HG02678 (cell line): ENCODE results near the gene CPSF4.
"Not testable (repeated sequence)": the region's sequence is repeated elsewhere in the genome, so short reads cannot be mapped to it uniquely, and the experiment has no call there.

Experiments
- ATAC-seq: cut with Tn5 transposase; IDR thresholded peaks from one replicate; pipeline ENCODE4 v1.9.1; 2021; ENCODE audit warnings: mild to moderate bottlenecking, moderate library complexity; ENCODE audit not compliant: unreplicated experiment

CPSF4 gene

GRCh38 chr7:99485094-99485493 lies 46.4 kb downstream of the CPSF4 start:
- no peak for ATAC-seq

GRCh38 chr7:99489235-99489634 lies 50.5 kb downstream of the CPSF4 start:
- no peak for ATAC-seq

DNA sequence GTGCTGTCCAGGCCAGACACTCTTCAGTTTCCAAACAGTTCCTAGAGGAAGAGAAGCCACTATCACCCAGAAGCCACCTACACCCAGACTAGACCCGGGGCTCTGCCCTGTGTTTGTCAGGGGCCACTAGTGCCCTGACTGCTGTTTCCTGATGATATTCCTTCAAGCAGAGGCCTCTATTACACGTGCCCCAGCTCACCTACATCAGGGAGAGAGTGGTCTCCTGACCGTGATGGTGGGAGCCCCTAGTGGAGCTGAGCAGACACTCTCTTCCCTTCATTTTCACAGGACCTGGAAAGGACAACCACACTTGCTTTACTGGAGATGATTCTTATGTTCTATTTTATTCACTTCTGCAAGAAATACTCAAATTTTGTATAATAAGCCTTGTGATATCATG lies 52.1 kb downstream of the CPSF4 start:
- ATAC-seq = no peak

- ATAC-seq = no peak
Measured at GRCh38 chr7:99493823-99494222, 55.1 kb downstream of the CPSF4 start.

DNA sequence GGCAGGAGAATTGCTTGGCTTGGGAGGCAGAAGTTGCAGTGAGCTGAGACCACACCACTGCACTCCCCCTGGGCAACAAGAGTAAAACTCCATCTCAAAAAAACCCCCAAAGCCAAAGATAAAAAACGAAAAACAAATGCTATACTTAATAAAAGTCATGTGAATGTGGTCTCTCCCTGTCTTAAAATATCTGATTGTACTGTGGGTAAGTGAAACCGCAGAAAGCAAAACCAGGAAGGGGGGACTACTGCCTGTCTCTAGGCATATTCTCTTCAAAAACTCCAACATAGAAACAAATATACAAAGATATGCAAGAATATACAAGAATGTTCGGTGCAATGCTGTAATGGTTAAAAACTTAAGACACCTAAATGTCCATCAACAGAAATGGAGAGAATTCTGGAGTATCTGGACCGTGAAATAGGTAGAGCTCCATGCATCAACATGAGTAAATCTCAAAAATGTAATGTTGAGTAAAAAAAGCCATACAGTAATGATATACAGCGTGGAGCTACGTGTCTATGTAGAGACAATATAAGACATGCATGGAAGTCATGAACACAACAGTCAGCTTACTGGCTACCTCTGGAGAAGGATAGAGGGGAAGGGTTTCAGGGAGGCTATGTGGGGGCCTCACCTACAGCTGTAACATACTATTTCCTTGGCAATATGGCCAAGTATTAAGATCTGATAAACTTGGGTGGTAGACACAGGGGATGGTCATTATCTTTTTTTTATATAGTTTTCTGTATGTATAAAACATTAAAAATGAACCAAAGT lies 59.2 kb downstream of the CPSF4 start:
- no peak for ATAC-seq

DNA sequence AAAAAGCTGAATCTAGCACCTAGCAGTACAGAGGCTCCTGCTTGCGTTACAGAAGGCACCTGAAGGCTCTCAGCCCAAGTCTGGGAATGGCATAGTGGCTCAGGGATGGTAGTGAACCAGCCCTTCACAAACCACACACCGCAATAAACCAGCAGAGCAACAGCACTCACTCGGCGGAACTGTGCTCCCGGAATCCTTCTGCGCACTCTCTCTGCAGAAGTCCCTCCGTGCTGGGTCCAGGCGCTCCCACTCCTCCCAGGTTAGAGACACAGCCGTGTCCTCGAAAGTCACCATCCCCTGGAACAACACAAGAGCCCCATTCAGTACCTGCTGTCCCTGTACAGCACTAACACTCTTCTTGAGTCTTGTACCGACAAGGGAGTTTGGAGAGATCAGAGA lies 59.8 kb downstream of the CPSF4 start:
- no peak for ATAC-seq

DNA sequence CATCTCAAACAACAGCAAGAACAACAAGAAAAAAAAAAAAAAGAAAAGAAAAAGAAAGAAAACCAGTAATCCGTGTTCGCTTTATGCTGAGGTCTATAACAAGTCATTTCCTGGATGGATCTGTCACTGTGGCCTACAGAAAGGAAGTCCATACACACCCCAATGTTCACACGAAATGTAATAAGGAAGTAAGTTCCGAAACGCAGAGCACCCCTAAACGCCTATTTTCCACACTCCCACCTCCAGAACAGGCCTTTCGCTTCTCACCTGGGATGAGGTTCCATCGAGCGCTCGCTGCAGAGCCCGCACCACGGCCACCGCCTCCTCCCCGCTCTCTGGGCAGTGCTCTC lies 60.6 kb downstream of the CPSF4 start:
- ATAC-seq = peak; percentile 22

DNA sequence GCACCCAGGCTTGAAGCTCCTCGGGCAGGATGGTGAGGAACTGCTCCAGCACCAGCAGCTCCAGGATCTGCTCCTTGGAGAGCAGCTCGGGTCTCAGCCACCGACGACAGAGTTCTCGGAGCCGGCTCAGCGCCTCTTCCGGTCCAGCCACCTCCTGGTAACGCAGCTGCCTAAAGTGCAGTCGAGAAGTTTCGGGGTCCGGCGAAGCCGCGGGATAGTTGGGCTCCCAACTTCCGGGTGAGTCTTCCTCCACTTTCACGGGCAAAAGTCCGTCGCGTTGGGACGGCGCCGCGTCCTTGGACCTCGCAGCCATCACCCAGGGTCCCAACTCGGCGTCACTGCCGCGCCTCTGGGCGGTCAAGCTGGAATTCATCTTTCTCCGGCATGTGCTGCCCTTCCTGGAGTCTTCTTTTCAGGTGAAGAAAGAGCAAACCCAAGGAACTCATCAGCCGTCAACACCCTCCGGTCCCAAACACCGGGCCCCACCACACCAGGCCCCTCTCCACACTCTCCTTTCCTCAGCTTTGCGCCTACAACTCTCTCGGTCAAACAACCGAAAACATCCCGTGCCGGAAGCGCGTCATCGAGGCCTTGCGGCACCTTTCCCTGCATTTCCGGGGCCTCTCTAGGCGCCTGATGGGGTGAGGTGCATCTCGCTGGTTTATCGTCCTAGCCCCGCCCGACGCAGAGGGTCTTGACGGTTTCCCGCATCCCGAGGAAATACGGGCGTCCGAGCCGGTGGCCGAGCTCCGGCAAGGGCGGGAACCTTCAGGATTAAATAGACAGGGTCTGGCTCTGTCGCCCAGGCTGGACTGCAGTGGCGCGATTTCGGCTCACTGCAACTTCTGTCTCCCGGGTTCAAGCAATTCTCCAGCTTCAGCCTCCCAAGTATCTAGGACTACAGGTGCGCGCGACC lies 61.2 kb downstream of the CPSF4 start, which contains the start of gene ZNF394:
Gene ZNF394, minus strand, starts transcription at position 561 of the 916 bp plus-strand sequence. Its CDS starts 188 bp downstream, at position 373.
- peak; percentile 42 for ATAC-seq

- ATAC-seq = no peak
Measured at GRCh38 chr7:99500637-99501009, 61.9 kb downstream of the CPSF4 start.

DNA sequence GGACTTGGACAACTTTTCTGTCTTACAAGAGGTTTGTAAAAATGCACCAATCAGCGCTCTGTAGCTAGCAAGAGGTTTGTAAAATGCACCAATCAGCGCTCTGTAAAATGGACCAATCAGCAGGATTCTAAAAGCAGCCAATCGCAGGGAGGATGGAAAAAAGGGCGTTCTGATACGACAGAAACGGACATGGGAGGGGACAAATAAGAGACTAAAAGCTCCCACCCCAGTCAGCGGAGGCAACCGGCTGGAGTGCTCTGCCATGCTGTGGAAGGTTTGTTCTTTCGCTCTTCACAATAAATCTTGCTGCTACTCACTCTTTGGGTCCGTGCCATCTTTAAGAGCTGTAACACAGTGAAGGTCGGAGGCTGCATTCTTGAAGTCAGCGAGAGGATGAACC lies 62.5 kb downstream of the CPSF4 start:
- ATAC-seq = not testable (repeated sequence)

DNA sequence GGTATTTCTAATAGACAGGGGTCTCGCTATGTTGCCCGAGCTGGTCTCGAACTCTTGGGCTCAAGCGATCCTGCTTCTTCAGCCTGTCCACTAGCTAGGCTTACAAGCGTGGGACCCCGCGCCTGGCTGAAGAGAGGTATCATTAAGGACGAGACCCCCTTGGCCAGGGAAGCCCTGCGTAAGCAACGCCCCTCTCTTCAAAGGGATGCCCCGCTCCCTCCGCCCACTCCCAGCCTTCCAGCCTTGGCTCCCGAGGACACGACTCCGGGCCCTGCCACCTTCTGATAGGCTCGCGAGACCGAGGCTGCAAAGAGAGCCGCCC lies 65.5 kb downstream of the CPSF4 start:
- ATAC-seq = no peak

DNA sequence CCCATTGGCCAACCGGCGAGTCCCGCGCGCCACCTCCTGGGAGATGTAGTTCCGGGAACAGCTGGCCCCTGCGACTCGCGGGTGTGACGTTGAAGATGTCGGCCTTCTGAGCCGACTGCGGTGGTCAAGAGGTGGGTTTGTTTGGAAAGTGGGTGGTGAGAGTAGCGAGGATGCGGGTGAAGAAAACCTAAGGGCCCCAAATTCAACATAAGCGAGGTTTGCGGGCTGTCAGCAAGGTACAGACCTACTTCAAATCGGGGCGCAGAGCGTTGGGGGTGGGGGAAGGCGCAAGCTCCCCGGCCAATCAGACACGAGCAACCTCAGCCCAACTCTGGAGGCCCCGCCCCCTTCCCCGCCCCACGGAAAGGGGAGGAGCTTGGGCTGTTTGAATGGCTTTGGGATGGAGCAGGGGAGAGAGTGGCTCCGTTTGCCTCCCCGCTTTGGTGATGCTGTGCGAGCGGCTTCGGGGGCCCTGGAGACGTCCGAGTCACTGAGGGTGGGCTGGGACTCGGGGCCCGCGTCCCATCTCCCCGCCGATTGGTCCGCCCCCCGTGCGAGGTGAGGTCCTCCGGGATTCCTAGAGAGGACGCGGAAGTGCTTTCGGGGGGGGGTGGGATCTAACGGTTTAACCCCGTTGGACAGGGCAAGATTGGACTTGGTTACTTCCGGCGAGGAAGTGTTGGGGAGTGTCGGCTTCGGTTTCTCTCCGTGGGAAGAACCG lies 66.0 kb downstream of the CPSF4 start, which contains the start of gene ZKSCAN5:
Gene ZKSCAN5, plus strand, starts transcription at position 60 of the 721 bp plus-strand sequence. CDS start 1,383 bp downstream, outside the sequence.
- peak; percentile 79 for ATAC-seq

GRCh38 chr7:99505324-99505662 lies 66.5 kb downstream of the CPSF4 start:
- no peak for ATAC-seq
